ENCODE measurements around the gene EBNA1BP2.
"Not testable (repeated sequence)": the region's sequence is repeated elsewhere in the genome, so short reads cannot be mapped to it uniquely, and the experiment has no call there.

Gene EBNA1BP2, protein sequence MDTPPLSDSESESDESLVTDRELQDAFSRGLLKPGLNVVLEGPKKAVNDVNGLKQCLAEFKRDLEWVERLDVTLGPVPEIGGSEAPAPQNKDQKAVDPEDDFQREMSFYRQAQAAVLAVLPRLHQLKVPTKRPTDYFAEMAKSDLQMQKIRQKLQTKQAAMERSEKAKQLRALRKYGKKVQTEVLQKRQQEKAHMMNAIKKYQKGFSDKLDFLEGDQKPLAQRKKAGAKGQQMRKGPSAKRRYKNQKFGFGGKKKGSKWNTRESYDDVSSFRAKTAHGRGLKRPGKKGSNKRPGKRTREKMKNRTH

DNA sequence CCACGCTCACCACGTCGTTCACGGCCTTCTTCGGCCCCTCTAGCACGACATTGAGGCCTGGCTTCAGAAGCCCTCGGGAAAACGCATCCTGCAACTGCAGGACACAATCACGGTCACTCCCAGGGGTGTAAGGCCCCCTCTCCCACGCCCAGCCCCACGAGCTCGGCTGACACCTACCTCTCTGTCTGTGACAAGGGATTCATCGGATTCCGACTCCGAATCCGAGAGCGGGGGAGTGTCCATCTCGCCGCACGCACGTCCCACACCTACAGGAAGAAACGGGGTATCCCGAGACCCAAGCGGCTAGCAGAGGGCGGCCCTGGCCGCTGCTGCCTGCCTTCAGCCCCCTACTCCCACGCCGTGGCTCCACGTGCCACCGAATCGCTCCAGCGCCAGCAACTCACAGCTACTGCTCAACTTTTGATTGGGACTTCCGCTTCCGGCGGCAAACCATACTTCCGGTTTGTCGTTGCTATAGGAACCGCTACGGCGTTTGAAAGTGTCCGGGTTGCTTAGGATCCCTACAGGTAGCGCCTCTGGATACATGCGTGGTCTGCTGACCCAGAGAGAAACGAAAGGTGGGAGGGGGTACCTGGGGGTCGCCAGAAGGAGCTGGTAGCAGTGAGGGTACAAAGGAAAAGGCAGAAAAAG, at the start of gene EBNA1BP2, which contains the start of gene CFAP57:
TSS of gene EBNA1BP2 (minus strand) at position 415 of the 651 bp plus-strand sequence. CDS start at position 243, 172 bp downstream.
TSS of gene CFAP57 (plus strand) at position 455 of the 651 bp plus-strand sequence. CDS start 424 bp downstream, outside the sequence.
- DNase-seq (ENCODE audit: low read depth): peak; percentile 93

DNA sequence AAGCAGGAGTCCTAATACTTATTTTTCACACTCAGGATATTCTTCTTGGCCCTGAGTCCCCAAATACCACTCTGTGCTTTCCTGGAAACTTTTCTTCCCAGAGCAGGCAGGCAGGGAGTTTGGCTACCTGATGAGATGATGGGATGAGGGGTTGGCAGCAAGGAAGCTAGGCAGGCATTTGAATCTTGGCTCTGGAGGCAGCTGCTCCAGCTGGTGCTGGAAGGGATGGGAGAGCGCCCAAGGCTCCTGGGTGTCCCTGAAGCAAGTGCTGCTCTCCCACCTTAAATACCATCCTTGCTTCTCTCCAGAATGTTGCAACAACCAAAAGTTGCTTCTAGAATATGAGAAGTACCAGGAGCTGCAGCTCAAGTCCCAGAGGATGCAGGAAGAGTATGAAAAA, 49.7 kb upstream of the EBNA1BP2 start:
- DNase-seq (ENCODE audit: low read depth): no peak

DNA sequence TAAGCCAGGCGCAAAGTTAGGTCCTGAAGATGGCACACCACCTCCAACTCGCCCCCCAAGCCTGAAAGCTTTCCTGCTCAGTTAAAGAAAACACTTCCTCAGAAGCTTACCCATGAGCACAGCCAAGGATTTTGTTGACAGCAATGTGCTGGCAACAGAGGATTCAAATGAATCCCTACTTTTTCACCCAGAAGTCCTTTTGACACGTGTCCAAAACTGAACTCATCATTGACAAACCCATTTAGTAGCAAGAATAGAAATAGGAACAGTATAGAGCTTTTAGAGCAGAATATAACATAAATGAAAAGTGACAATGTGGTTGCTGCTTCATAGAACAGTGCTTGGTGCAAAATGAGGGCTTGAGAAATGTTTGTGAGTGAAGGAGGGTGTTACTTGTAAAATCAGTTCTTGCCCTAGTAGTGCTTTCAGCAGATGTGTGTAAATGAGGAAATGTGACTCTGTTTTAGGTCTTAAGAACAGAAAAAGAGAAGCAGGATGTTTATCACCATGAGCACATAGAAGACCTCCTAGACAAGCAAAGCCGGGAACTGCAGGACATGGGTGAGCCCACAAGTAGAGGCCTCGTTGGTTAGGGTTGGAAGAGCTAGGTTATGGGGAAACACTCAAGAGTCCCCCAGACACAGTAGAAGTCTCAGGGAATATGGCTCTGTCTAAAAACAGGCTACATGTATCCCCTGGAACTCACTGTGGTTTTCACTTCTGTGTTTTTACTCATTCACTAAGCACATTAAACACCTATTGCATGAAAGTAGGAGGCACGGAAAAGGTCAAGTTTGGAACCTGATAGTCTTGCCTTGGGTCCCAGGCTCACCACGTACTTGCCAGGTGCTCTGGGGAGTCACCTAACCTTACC, 49.1 kb upstream of the EBNA1BP2 start:
- DNase-seq (ENCODE audit: low read depth): no peak

DNA sequence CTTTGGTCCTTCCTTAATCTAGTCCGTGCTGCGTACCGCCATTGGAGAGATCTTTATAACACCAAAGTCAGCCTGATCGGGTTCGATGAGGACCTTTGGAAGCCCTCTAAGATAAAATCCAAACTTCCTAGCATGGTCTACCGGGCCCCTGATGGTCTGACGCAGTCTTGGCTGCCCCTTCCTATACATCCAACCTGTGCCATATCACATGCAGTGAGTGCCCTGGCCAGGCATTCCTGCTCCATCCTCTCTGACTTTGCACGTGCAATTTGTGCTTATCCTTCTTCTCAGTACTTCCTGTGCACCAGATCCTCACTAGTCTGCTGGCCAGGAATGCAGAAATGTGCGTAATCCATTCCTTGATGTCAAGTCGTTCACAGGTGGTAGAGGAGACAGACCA, 45.7 kb upstream of the EBNA1BP2 start:
- no peak for DNase-seq (ENCODE audit: low read depth)

DNA sequence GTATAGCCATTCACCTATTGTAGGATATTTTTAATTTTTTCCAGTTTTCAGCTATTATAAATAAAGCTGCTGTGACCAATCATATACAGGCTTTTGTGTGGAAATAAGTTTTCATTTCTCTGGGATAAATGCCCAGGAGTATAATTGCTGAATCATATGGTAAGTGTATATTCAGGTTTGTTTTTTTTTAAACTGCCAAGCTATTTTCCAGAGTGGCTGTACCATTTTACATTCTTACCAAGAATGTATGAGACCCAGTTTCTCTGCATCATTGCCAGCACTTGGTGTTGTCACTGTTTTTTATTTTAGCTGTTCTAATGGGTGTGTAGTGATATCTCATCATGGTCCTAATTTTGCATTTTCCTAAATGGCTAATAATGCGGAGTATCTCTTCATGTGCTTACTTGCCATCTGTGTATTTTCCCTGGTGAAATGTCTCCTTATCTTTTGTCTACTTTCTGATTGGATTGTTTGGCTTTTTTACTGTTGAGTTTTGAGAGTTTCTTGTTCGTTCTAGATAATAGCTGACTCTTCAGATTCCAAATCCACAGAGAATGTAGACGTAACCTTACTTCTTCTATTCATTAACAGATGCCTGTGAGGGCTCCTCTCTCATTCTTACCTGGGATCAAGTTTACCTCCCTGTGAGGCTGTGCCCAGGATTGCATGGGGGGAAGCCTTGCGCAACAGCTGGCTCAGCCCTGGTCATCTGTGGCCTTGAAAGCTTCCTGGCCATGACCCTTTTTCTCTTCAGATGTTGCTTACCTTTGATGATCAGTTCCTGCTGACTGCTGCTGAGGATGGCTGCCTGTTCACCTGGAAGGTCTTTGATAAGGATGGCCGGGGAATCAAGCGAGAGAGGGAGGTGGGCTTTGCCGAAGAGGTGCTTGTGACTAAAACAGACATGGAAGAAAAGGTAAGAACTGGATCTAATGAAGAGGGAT, 42.7 kb upstream of the EBNA1BP2 start:
- DNase-seq (ENCODE audit: low read depth): peak; percentile 45

DNA sequence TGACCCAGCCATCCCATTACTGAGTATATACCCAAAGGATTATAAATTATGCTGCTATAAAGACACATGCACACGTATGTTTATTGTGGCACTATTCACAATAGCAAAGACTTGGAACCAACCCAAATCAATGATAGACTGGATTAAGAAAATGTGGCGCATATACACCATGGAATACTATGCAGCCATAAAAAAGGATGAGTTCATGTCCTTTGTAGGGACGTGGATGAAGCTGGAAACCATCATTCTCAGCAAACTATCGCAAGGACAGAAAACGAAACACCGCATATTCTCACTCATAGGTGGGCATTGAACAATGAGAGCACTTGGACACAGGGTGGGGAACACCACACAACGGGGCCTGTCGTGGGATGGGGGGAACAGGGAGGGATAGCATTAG, 36.2 kb upstream of the EBNA1BP2 start:
- DNase-seq (ENCODE audit: low read depth): not testable (repeated sequence)

DNA sequence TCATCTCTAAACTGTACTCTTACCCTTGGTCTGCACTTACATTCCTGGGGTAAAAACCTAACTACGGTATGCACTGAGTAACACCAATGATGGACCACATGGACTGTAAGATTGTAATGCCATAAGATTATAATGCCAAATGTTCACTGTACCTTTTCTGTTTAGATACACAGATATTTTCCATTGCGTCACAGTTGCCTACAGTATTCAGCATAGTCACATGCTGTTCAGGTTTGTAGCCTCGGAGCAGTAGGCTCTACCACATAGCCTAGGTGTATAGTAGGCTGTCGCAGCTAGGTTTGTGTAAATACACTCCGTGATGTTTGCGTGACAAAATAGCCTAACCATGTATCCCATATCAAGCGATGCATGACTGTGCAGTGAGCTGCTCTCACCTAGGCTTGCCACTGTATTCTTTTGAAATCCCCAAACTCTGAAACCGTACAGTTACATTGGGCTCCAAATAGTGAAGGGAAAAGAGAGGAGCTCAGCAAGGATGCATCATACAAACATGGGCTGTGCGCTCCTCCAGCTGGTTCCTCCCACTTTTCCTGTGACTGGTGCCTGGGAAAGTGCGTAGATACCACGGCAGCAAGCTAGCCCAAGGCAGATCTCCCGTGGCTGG, 35.3 kb upstream of the EBNA1BP2 start:
- DNase-seq (ENCODE audit: low read depth): peak; percentile 88

DNA sequence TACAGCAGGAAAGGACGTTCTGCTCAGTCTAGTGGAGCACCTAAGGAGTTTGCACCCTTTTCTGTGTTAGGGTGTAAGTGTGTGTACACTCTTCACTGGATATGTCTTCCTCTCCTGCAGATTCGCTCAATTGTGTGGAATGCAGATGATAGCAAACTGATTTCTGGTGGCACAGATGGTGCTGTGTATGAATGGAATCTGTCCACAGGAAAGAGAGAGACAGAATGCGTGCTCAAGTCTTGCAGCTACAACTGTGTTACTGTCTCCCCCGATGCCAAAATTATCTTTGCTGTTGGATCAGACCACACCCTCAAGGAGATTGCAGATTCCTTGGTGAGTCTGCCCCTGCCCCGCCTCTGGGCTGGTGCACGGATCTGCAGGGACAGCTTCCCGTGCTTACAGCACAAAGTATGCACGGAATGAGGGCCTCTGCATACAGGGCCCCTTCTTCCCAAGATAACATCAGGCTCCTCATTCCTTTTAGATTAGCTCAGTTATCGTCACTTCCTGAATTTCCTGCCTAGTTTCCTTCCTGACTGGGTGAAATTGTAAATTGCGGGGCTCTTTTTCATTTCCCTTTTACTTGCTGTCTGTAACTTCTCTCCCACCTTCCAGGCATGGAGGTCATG, 34.6 kb upstream of the EBNA1BP2 start:
- DNase-seq (ENCODE audit: low read depth): peak; percentile 95

DNA sequence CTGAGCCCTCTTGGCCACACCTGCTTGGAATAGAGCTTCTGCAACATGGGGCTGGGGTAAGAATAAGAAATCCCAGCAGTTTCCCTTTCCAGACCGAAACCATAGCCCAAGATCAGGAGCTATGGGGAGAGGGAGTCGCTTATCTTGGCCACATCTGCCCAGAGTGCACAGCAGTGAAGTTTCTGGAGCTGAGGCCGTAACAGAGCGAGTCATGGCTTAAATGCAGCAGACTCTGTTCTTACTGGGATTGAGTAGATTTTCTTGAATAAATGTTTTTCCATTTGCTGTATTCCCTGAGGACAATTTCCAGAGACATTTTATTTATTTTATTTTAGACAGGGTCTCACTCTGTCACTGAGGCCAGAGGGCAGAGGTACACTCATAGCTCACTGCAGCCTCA, 33.6 kb upstream of the EBNA1BP2 start:
- peak; percentile 42 for DNase-seq (ENCODE audit: low read depth)

DNA sequence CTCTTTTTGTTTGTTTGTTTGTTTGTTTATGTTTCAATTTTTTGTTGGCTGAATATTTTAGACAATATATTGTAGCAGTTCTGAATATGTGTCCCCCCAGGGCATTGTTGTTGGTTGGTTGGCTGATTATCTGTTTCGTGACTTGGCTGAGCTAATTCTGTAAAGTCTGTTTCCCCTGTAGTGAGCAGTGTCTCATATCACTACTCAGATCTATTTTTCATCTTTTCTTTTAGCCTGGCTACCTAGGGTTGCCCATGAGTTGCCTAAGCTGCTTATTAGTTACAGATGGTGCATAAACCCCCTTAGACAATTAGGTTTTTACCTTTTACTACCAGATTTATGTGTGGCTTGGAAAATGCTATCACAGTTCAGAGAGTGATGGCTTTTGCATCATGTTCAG, 32.3 kb upstream of the EBNA1BP2 start:
- no peak for DNase-seq (ENCODE audit: low read depth)

DNA sequence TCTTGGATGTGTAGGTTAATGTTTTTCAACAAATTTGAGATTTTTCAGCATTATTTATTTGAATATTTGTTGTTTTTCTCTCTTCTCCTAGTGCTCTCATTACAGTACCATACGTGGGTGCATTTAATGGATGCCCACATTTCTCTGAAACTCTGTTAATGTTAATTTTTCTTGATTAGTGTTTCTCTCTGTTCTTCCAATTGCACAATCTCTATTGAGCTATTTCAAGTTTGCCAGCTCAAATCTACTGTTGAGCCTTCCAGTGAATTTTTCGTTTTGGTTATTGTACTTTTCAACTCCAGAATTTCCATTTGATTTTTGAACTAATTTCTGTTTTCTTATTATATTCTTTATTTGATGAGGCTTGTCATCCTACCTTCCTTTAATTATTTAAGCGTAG, 31.8 kb upstream of the EBNA1BP2 start:
- DNase-seq (ENCODE audit: low read depth): no peak

DNA sequence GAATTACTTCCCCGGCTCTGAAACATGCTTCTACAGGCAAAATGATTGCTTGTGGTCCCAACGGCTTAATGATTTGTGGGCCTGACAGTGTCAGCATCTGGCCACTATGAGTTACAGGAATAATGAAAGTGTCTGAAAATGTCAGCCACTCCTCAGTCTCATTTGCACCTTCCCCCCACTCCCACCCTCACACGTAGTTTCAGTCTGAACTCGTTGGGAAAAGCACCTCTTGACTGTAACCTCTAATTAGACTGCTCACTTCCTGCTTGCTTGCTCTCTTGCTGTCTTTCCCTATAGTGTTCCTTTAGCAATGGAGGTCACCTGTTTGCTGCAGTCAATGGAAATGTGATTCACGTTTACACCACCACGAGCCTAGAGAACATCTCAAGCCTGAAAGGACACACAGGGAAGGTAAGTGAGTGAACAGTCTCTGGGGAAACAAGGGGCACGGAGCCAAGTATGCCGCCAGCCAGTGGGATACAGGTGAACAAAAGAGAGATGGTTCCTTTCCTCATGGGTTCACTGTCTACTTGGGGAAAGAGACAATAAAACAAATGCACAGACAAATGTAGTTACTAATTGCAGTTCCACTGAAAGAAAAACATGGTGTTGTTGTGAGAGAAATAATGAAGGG, 27.1 kb upstream of the EBNA1BP2 start:
- DNase-seq (ENCODE audit: low read depth): no peak

DNA sequence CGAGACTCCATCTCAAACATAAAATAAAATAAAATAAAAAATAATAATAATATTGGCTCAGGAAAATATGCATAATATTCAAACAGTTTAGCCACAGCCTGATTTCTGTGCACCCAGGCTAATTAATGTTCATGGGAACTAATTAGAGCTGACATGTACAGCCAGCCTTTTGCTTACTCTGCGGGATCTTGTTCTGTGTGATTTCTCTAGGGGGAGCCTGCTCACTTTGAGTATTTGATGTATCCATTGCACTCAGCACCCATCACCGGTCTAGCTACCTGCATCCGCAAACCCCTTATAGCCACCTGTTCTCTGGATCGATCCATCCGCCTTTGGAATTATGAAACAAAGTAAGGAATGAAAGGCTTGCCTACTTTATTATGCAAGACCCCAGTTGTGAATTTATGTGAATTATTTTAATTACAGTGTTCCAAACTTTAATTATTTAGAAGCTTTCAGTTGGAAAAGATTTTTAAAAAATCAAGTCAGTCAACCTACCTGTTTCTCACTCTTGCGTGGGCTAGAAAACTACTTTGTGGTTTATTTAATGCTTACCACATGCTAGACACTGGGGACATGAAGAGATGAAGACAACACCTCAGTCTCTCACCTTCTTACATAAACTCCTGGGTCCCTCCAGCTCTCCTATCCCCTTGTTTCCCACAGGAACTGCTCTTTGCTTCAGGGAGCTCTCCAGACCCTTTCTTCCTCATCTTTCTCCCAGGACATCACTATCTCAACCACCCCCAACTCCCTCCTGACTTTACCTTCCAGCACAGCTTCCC, 25.4 kb upstream of the EBNA1BP2 start:
- DNase-seq (ENCODE audit: low read depth): no peak

DNA sequence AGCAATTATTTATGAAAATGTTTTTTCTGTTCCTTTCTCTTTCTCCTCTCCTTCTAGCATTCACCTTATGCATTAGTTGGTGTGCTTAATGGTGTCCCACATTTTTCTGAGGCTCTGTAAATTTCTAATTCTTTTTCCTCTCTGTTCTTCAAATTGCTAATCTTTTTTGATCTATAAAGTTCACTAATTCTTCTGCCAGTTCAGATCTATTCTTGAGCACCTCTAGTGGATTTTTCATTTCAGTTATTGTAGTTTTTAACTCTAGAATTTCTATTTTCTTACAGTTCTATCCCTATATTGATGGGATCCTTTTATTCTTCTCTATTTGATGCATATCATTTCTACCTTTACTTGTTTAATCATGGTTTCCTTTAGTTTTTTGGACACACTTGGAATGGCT, 22.4 kb upstream of the EBNA1BP2 start:
- DNase-seq (ENCODE audit: low read depth): no peak

DNA sequence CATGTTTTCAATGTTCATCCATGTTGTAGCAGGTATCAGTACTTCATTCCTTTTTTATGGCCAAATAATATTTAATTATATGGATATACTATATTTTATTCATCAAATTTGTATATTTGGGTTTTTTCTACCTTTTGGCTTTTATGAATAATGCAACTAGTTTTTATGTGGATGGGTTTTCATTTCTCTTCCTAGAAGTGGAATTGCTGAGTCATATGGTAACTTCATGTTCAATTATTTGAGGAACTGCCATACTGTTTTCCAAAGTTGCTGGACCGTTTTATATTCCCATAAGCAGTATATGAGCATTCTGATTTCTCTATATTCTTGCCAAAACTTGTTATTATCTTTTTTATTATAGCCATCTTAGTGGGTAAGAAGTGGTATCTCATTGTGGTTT, 16.0 kb upstream of the EBNA1BP2 start:
- no peak for DNase-seq (ENCODE audit: low read depth)

DNA sequence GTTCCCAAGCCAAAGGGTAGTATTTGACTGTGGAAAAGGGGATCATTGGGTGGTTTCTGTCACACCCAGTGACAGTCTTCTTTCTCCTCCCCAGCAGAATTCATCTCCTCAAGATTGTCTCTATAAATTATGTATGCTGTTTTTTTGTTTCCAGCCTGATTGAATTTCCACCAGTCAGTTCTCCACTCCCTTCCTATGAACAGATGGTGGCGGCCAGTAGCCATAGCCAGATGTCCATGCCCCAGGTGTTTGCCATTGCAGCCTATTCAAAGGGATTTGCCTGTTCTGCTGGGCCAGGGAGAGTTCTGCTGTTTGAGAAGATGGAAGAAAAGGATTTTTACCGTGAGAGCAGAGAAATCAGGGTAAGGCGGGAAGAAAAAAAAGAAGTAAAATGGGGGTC, 12.9 kb upstream of the EBNA1BP2 start:
- no peak for DNase-seq (ENCODE audit: low read depth)

DNA sequence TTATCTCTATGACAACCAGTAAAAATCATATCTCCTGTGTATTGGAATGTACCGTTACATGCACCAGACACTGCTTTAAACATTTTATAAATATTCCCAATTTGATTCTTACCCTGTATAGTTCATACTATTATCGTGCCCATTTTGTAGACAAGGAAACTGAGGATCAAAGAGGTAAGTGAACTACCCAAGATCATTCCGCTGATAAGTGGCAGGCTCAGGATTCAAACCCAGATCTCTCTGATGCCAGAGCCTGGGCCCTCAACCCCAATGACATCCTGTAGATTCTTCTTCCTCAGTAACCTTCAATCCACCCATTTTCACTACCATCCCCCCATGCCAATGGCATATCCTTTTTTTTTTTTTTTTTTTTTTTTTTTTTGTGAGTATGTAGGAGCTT, 12.3 kb upstream of the EBNA1BP2 start:
- DNase-seq (ENCODE audit: low read depth): no peak

DNA sequence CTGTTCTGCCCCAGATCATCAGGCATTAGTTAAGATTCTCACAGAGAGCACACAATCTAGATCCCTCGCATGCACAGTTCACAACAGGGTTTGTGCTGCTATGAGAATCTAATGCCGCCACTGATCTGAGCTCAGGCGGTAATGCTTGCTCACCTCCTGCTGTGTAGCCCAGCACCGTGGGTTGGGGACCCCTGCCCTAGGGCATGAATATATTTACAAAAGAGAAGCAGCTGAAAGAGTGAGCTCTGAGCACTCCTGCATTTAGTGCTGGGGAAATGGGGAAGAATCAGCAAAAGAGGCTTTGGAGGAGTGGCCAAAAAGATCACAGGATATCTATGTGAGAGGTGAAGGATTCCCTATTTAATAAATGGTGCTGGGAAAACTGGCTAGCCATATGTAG, 5.6 kb upstream of the EBNA1BP2 start:
- no peak for DNase-seq (ENCODE audit: low read depth)

DNA sequence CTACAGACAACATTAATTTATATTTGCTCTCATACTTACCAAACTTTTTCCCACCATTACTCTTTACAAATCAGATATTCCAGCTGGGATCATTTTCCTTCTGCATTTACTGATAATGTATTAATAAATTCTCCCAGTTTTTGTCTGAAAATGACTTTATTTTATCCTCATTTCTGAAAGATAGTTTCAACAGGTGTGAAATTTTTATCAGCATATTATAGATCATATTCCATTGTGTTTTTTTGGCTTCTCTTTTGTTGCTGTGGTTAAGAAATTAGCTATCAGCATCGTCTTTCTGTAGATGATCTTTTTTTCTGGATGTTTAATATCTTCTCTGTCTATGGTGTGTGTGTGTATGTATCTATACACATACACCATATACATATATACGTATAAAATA, 2.8 kb upstream of the EBNA1BP2 start:
- DNase-seq (ENCODE audit: low read depth): no peak
